ENCODE measurements around the gene PRCC.

PRCC gene

DNA sequence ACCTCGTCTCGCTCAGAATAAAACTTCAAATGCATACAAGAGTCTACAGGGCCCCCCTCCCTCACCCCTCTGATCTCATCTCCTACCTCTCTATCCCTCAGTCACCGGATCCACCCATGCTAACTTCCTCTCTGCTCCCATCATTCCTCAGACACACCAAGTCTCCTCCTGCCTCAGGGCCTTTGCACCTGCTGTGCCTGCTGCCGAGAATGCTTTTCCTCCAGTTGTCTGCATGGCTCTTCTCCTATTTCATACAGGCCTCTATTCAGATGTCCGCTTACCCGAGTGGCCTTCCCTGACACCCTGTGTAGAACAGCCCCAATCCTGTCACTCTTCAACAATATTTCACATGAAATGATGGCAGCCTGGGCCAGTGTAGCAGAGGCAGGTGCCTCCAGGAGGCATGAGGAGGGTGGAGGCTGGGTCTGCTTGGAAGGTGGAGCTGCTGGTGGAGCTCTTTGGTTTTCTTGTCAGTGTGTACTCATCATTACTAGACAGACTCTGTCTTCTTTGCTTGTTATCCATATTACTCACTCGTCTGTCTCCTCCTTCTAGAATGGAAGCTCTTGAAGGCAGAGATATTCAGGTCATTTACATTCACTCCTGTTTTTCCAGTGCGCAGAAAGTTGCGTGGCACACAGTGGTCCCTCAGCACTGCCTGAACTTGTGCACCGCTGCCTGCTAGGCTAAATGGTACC lies 45.1 kb downstream of the PRCC start:
- no peak overlapping the region for H3K4me3 ChIP-seq (ENCODE audit: low read length)
- DNase-seq (ENCODE audit: low read depth), result no peak
- TF ChIP-seq, protein P1, sequence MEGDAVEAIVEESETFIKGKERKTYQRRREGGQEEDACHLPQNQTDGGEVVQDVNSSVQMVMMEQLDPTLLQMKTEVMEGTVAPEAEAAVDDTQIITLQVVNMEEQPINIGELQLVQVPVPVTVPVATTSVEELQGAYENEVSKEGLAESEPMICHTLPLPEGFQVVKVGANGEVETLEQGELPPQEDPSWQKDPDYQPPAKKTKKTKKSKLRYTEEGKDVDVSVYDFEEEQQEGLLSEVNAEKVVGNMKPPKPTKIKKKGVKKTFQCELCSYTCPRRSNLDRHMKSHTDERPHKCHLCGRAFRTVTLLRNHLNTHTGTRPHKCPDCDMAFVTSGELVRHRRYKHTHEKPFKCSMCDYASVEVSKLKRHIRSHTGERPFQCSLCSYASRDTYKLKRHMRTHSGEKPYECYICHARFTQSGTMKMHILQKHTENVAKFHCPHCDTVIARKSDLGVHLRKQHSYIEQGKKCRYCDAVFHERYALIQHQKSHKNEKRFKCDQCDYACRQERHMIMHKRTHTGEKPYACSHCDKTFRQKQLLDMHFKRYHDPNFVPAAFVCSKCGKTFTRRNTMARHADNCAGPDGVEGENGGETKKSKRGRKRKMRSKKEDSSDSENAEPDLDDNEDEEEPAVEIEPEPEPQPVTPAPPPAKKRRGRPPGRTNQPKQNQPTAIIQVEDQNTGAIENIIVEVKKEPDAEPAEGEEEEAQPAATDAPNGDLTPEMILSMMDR (conservative IDR thresholded peaks at IDR 0.05; ENCODE audit: low read length), result no peak

DNA sequence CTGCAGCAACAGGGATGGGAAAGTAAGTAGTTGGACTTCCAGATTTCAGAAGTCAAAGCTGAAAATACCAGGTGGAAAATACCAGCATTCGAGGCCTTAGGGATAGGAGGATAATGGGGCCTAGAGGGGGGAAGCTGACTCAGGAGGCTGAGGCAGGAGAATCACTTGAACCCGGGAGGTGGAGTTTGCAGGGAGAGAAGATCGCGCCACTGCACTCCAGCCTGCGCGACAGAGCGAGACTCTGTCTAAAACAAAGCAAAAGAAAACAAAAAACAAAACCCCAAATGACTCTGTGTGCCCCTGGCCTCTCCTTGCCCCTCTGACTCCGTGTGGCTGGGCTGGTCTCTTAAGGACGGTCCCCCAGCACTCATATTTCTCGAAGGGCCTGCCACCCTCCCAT lies 46.0 kb downstream of the PRCC start:
- DNase-seq (ENCODE audit: low read depth), result no peak
- no peak overlapping the region for H3K4me3 ChIP-seq (ENCODE audit: low read length)
- TF ChIP-seq, protein P1 (conservative IDR thresholded peaks at IDR 0.05; ENCODE audit: low read length), result no peak

DNA sequence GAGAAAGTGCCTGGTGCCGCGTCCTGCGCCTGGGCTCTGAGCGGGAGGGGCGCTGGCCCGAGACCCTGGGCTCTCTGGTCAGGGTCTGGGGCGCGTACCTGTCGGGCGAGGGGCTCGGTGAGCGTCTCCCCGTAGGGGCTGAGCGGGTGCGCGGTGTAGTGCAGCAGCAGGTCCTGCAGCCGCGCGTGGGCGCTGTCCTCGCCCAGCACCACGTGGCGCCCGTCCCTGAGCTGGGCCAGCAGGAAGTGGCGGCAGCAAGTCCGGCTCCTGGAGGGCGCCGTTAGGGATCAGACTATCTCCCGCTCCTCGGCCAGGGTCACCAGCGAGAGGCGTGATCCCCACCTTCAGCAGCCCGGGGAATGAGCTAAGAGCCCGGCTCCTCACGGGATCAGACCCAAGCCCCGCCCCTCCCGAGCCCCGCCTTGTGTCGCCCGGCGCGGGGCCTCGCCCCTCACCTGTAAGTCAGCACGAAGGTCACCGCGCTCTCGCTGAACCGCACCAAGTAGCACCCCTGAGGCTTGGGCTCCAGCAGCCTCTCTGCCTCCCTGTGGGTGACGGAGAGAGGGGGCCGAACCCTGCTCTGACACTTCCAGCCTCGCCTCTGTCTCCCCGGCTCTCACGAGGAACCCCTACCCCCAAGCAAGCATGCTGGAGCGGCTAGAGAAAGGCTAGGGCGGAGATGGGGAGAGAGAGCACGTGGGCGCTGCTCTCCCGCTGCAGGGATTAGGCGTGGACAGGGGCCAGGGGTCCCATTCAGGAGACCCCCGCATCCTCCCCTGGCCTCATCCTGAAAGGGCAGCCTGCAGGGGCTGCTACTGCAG lies 46.6 kb downstream of the PRCC start:
- TF ChIP-seq, protein P1 (conservative IDR thresholded peaks at IDR 0.05; ENCODE audit: low read length), result peak; percentile 54
- peak overlapping the region; percentile 35; the same call in 1 of the 2 replicates for H3K4me3 ChIP-seq (ENCODE audit: low read length)
- peak; percentile 47 for DNase-seq (ENCODE audit: low read depth)

DNA sequence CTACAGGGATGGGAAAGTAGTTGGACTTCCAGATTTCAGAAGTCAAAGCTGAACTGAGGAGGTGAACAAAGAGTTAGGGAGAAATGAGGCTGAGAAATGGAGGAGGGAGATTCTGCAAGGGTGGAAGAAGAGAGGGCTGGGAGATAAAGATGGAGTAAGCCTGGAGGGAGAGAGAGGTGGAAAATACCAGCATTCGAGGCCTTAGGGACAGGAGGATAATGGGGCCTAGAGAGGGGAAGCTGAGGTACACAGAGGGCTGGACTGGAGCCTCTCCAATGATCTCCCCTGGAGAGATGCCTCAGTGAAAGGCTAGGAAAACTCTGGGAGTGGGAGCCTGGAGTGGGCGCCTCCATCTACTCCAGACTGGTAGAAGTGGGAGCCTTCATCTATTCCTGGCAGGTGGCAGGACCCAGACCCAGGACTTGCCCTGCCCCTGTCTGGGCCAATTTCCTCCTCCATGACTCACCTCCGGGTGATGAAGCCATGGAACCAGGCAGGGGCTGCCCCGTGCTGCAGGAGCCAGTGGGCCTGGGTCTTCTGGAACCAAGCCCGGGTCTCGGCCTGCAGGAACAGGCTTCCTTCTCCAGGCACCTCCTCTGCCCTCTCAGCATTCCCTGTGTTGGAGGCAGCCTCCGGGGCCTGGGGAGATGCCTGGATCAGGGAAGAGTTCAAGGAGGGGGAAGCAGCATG lies 47.4 kb downstream of the PRCC start:
- TF ChIP-seq, protein P1 (conservative IDR thresholded peaks at IDR 0.05; ENCODE audit: low read length), result no peak
- DNase-seq (ENCODE audit: low read depth), result no peak
- no peak overlapping the region for H3K4me3 ChIP-seq (ENCODE audit: low read length)

DNA sequence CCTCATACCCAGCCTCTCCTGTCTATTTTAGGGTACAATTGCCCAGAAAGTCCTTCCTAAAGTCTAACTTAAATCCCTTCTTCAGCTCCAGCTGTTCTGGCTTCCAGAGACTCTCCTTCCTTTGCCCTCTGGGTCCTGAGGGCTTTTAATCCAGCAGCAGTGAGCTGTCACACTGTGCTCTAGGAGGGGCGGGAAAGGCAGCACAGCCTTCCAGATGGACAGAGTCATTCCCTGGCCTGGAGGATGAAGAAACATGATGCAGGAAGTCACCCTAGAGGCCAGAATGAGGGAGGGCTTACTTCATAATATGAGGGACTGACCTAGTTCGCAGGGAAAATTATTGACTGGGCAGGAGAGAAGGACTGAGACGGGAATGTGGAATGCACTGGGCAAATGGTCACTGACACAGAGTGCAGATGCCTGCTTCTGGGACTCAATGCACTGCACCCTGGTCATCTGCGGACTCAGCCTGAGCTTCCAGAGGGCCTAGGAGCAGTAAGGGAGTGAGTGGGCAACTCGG lies 48.0 kb downstream of the PRCC start:
- peak; percentile 75 for DNase-seq (ENCODE audit: low read depth)
- H3K4me3 ChIP-seq (ENCODE audit: low read length), result no peak overlapping the region
- TF ChIP-seq, protein P1 (conservative IDR thresholded peaks at IDR 0.05; ENCODE audit: low read length), result peak; percentile 8; the same call in 1 of the 2 replicates

DNA sequence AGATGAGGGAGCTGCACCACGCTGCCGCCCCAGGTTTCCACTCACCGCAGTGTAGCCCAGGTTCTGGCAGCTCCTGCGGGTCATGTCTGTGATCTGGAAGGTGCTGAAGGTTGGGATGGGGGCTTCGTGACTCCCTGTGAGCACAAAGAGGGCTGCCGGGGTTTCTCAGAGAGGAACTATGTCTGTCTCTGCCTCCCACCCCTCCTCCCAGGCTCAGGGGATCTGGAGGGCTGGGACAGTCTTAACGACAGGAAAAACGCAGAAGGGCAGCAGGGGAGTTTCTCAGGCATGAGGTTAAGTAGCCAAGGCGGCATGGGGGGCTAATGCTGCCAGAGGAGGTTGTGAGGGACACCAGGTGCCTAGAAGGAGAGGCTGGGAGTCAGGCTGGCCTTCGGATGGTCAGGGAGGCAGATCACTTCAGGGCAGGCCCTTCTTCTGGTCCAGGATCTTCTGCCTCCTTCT lies 48.7 kb downstream of the PRCC start:
- no peak overlapping the region for H3K4me3 ChIP-seq (ENCODE audit: low read length)
- DNase-seq (ENCODE audit: low read depth), result no peak
- TF ChIP-seq, protein P1 (conservative IDR thresholded peaks at IDR 0.05; ENCODE audit: low read length), result no peak
